Stimulated activated naive CD8-positive, alpha-beta T cell treated with anti-CD3 and anti-CD28 coated beads, Interleukin-15, amount 100 ng/mL, for 72 hours (primary cell): Measurements from ENCODE around the gene DSCAML1.
A peak's percentile ranks its signal among the peaks of the same experiment; 100 is the strongest.

Experiments
- ATAC-seq: fragments of 150-1000 bp; cut with Tn5 transposase; 2 replicates; pipeline ENCODE4 v1.10.0; 2021; ENCODE audit warnings: mild to moderate bottlenecking, moderate library complexity
- DNase-seq, 2 donors: peaks; one replicate each; pipeline ENCODE4 v3.0.0; 2021 to 2022
- H3K27ac Mint-ChIP-seq, 2 donors: one replicate each; pipeline ENCODE4 v1.8.0; 2022; ENCODE audit warnings: mild to moderate bottlenecking in 2 of 2, mixed read lengths in 2 of 2, moderate library complexity in 2 of 2
- H3K27me3 Mint-ChIP-seq: one replicate; pipeline ENCODE4 v1.8.0; 2022; ENCODE audit warnings: mixed read lengths
- H3K4me1 Mint-ChIP-seq: one replicate; pipeline ENCODE4 v1.8.0; 2022; ENCODE audit warnings: mild to moderate bottlenecking, mixed read lengths
- H3K4me3 Mint-ChIP-seq, 2 donors: one replicate each; pipeline ENCODE4 v1.8.0; 2022; ENCODE audit warnings: mild to moderate bottlenecking in 2 of 2, mixed read lengths in 2 of 2, moderate library complexity in 1 of 2
- H3K9me3 Mint-ChIP-seq, 2 donors: one replicate each; pipeline ENCODE4 v1.8.0; 2022; ENCODE audit warnings: mixed read lengths in 2 of 2

DSCAML1 gene

GRCh38 chr11:117835576-117835975, 38.6 kb upstream of the DSCAML1 start:
- H3K4me1 Mint-ChIP-seq, result peaks cover 43% of the 10 kb centered on the region
- ATAC-seq (no peak), DNase-seq (no peak)
- no peaks in the 10 kb centered on the region for H3K27me3 Mint-ChIP-seq
- no peak overlapping the region for H3K27ac Mint-ChIP-seq
- H3K4me3 Mint-ChIP-seq, result no peak overlapping the region
- H3K9me3 Mint-ChIP-seq, result no peaks in the 10 kb centered on the region

DNA sequence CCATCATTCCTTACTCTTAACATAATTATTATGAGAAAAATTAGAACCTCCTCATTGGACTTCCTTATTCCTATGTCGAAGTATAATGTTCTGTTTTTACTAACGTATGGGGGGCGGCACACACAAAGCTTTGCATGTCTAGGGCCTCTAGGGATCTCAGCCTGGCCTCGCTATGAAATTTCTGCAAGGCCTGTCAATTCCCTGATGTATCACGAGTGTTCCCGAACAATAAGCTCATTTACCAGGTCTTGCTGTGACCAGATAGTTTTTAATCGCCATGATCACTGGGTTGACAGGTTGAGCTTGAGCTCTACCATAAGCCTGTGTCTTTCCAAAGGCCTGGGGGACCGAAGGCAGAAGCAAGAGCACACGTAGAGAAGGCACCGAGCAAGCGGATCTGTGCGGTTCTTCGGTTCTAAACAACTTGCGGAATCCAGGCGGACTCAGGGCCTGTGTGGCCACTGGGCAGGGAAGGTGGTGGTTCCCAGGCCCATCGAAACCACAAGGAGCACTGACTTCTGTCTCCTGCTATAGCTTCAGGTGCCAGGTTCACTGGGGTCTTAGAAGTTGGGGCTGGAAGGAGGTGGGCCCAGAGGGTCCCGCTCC, 37.9 kb upstream of the DSCAML1 start:
- Mint-ChIP-seq H3K4me3 (no peak overlapping the region), H3K27ac (no peak overlapping the region), H3K4me1 (peaks cover 49% of the 10 kb centered on the region), H3K27me3 (no peaks in the 10 kb centered on the region), H3K9me3 (no peaks in the 10 kb centered on the region)
- no peak for ATAC-seq
- DNase-seq, result no peak

DNA sequence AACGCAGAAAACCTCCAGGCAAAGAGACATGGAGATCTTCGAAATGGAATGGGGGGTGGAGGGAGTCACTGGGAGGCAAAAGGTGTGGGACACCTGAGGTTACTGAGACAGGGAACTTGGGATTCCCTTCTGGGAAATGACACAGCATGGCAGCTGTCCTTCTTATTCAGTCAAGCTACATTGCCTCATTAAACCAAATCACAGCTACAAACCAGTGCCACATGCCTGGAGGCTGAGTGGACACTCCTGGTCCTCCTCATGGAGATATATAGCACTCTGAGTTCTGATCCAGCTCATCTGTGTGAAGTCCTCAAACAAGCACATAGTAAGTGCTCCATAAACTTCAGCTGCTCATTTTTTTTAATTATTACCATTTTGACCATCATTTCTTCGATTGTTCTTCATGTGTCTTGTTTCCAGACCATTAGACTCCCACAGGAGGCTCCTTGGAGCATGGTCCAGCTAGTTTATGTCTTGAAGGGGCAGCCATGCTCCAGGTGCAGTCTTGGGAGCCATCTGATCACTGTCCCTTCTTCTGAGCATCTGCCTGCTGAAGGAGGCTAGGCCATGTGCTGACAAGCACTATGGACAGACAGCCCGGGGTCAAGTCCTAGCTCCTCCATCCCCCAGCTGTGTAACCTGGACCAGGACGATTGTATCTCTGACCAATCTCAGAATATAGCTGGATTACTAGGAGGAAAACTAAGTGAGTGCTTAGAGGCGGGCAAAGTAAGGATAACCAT, 37.2 kb upstream of the DSCAML1 start:
- Mint-ChIP-seq H3K27ac (no peak overlapping the region), H3K4me3 (no peak overlapping the region), H3K27me3 (no peaks in the 10 kb centered on the region), H3K4me1 (peaks cover 51% of the 10 kb centered on the region), H3K9me3 (no peaks in the 10 kb centered on the region)
- no peak for DNase-seq
- no peak for ATAC-seq

GRCh38 chr11:117833401-117833891, 36.4 kb upstream of the DSCAML1 start:
- H3K9me3 Mint-ChIP-seq, result no peaks in the 10 kb centered on the region

DNA sequence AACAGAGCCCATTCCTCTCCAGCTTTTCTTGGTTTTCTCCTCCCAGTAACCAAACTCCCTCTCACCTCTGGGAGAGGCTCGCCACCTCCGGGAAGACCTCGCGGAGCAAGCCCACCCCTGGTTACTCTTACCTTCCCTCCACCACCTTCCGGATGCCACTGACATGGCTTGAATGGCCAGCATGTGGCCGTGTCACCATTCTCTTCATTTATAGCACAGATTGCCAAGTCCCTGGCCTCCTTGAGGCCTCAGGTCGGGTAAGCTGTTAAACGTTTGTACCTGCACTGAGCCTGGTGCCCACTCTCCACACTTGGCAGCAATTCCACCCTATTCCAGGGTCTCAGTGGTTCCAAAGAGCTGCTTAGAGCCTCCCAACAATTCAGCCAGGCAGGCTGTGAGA, 35.5 kb upstream of the DSCAML1 start:
- Mint-ChIP-seq H3K4me3 (no peak overlapping the region), H3K27me3 (no peaks in the 10 kb centered on the region), H3K4me1 (peaks cover 51% of the 10 kb centered on the region), H3K27ac (peak overlapping the region in 1 of 2 donors; percentile 59), H3K9me3 (no peaks in the 10 kb centered on the region)
- ATAC-seq (no peak), DNase-seq (no peak)

More at GRCh38 chr11:117833401-117833891, 36.4 kb upstream of the DSCAML1 start:
- no peak for DNase-seq
- Mint-ChIP-seq H3K4me3 (no peak overlapping the region), H3K4me1 (peaks cover 51% of the 10 kb centered on the region), H3K27me3 (no peaks in the 10 kb centered on the region), H3K27ac (peak overlapping the region in 1 of 2 donors; percentile 10)
- ATAC-seq, result no peak

GRCh38 chr11:117831661-117832415, 34.8 kb upstream of the DSCAML1 start:
- Mint-ChIP-seq H3K27me3 (no peaks in the 10 kb centered on the region), H3K4me1 (peaks cover 53% of the 10 kb centered on the region), H3K4me3 (no peak overlapping the region), H3K27ac (peak overlapping the region; percentile 39 to 88), H3K9me3 (no peaks in the 10 kb centered on the region)
- ATAC-seq (no peak), DNase-seq (no peak)

DNA sequence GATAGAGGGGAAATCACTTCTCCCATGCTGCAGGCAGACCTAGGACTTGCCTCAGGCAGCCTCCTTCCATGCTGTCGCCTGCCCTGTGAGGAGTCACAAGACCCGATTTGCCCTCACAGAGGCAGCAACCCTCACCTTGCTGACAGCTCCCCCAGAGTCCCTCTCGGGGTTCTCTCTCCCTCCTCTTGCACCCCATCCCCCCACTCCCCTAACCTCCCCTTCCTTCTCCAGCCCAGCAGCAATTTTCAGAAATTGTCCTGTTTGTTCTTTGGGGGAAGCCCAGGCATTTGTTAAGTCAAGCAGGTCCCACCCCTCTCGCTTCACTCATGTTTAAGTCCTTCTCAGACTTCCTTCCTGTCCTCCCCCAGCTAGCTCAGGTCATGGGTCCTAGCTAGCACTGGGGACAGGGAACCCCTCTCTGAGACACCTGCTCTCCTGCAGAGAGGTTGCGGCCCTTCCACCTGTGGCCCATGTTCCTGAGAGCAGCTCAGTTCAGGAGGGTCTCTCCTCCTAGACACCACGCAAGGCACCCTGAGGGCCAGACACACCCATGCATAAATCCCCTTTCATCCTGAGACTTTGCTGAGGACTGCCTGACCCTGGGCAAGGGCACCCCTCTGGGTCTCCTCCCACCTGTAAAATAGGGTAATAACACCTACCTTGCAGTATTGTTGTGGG, 33.8 kb upstream of the DSCAML1 start:
- H3K27ac Mint-ChIP-seq, result peak overlapping the region; percentile 88 to 91
- ATAC-seq (no peak), DNase-seq (no peak)
- H3K9me3 Mint-ChIP-seq, result no peaks in the 10 kb centered on the region
- no peaks in the 10 kb centered on the region for H3K27me3 Mint-ChIP-seq
- peaks cover 58% of the 10 kb centered on the region for H3K4me1 Mint-ChIP-seq
- H3K4me3 Mint-ChIP-seq, result peak overlapping the region; percentile 56 to 58

DNA sequence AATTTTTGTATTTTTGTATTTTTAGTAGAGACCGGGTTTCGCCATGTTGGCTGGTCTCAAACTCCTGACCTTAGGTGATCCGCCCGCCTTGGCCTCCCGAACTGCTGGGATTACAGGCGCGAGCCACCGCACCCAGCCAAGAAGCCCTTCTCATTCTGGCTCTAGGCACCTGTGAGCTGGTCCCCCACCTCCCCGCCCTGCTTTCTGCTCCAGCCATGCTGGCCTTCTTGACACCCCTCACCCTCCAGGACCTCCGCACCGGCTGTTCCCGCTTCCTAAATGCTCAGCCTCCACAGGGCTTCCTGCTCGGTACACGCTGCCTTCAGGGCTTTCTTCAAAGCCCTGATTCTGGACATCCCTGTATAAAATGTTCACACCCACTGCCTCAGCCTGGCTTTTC, 33.1 kb upstream of the DSCAML1 start:
- no peak for ATAC-seq
- no peaks in the 10 kb centered on the region for H3K27me3 Mint-ChIP-seq
- DNase-seq, result no peak
- H3K9me3 Mint-ChIP-seq, result no peaks in the 10 kb centered on the region
- peaks cover 66% of the 10 kb centered on the region for H3K4me1 Mint-ChIP-seq
- H3K27ac Mint-ChIP-seq, result peak overlapping the region; percentile 81 to 95
- H3K4me3 Mint-ChIP-seq, result peak overlapping the region; percentile 42 to 56

DNA sequence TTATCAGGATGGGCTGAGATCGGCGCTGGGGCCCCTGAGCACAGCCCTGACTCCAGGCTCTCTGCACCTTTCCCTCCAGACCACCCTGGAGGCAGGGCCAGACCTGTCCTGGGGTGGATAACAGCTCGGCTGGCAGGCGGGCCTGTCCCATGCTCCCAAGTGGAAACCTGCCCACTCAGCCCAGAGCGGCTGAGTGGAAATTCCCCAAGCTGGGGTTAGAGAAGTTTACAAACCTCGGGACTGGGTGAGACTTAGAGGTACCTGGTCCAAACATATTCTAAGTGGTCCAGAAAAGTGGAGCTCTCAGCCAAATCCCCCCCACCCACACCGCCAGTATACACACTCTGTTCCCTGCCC, 32.3 kb upstream of the DSCAML1 start:
- Mint-ChIP-seq H3K4me3 (peak overlapping the region; percentile 38 to 80), H3K4me1 (peaks cover 73% of the 10 kb centered on the region), H3K27ac (peak overlapping the region; percentile 34 to 85), H3K9me3 (no peaks in the 10 kb centered on the region), H3K27me3 (no peaks in the 10 kb centered on the region)
- DNase-seq (no peak), ATAC-seq (no peak)

GRCh38 chr11:117828611-117829368, 31.8 kb upstream of the DSCAML1 start:
- no peaks in the 10 kb centered on the region for H3K27me3 Mint-ChIP-seq
- peak overlapping the region; percentile 85 to 94 for H3K27ac Mint-ChIP-seq
- DNase-seq, result peak; percentile 86 to 93
- peak overlapping the region; percentile 63 to 80 for H3K4me3 Mint-ChIP-seq
- peak; percentile 97 for ATAC-seq
- peaks cover 79% of the 10 kb centered on the region for H3K4me1 Mint-ChIP-seq
- no peaks in the 10 kb centered on the region for H3K9me3 Mint-ChIP-seq

DNA sequence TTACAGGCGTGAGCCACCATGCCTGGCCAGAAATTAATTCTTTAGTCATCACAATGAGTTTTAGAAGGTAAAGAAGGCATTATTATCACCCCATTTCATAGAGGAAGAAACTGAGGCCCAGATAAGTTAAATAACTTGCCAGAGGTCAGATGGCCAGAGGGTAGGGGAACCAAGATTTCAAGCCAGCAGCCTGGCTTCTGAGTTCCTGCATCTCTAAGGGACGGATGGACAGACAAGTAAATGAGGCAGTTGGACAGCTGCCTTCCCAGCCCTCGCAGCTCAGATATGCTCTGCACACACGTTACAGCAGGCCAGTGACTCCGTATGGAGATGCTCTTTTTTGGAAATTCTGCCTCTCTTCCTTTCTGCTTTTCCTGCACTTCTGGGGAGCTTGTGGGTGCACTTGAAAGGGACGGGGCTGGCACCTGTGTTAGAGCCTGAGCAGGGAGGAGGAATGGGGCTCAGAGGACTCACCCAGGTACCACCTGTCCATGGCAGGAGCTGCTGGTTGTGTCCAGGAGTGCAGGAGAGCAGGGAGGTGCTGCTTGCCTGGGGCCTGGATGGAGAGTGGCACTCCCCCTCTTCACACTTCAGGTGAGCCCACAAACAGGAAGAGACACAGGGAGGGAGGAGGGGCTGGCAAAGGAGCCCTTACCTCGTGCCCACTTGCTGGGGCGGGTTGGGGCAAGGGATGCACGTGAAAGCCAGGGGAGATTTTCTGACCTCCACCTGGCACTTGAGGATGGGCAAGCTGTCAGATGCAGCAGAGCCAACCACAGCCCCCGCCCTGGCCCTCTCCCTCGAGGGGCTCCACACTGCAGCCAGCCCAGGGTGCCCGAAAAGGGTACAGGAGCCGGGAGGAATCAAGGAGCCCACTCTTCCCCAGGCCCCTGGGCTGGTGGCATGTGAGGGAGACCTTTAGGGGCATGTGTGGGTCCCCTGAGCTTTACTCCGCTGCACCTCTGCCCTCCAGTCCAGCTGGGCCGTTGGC, 30.8 kb upstream of the DSCAML1 start:
- peak overlapping the region; percentile 69 to 80 for H3K4me3 Mint-ChIP-seq
- no peaks in the 10 kb centered on the region for H3K27me3 Mint-ChIP-seq
- ATAC-seq (peak; percentile 22), DNase-seq (peak in 1 of 2 donors; percentile 29)
- H3K4me1 Mint-ChIP-seq, result peaks cover 88% of the 10 kb centered on the region
- H3K9me3 Mint-ChIP-seq, result no peaks in the 10 kb centered on the region
- H3K27ac Mint-ChIP-seq, result peak overlapping the region; percentile 79 to 94

GRCh38 chr11:117826832-117827231, 29.8 kb upstream of the DSCAML1 start:
- DNase-seq (no peak), ATAC-seq (no peak)
- Mint-ChIP-seq H3K4me1 (peaks cover 92% of the 10 kb centered on the region), H3K9me3 (no peaks in the 10 kb centered on the region), H3K4me3 (no peak overlapping the region), H3K27ac (no peak overlapping the region), H3K27me3 (no peaks in the 10 kb centered on the region)

GRCh38 chr11:117826190-117826570, 29.2 kb upstream of the DSCAML1 start:
- ATAC-seq, result no peak
- peak in 1 of 2 donors; percentile 4 for DNase-seq
- H3K27ac Mint-ChIP-seq, result peak overlapping the region in 1 of 2 donors; percentile 47
- H3K9me3 Mint-ChIP-seq, result no peaks in the 10 kb centered on the region
- peaks cover 93% of the 10 kb centered on the region for H3K4me1 Mint-ChIP-seq
- no peak overlapping the region for H3K4me3 Mint-ChIP-seq
- no peaks in the 10 kb centered on the region for H3K27me3 Mint-ChIP-seq
